Neutrophil (primary cell): ENCODE measurements around the gene PTGIR.
"Not testable (repeated sequence)": the region's sequence is repeated elsewhere in the genome, so short reads cannot be mapped to it uniquely, and the experiment has no call there.

Experiments
- H3K27ac ChIP-seq: fragments of 200-600 bp; sonication (generic); 2 replicates; pipeline ENCODE4 v1.5.1; 2016; ENCODE audit warnings: mild to moderate bottlenecking, moderate library complexity
- H3K27me3 ChIP-seq: fragments of 200-600 bp; sonication (generic); 2 replicates; pipeline ENCODE4 v1.6.0; 2016; ENCODE audit warnings: mild to moderate bottlenecking
- H3K36me3 ChIP-seq: fragments of 200-600 bp; sonication (generic); 2 replicates; pipeline ENCODE4 v1.5.1; 2017
- H3K4me1 ChIP-seq, 2 experiments: fragments of 200-600 bp in 1 of 2; sonication (generic) in 1 of 2; 1 replicate in 1 of 2; 2 replicates in 1 of 2; pipeline versions ENCODE4 v1.5.1 to v1.6.1; 2013 to 2016; ENCODE audit warnings: low read depth in 1 of 2, low read length in 1 of 2, mild to moderate bottlenecking in 1 of 2, moderate library complexity in 1 of 2; ENCODE audit not compliant: control insufficient read depth in 1 of 2, insufficient read depth in 1 of 2
- H3K4me3 ChIP-seq, 2 experiments: fragments of 200-600 bp in 1 of 2; sonication (generic) in 1 of 2; 1 replicate in 1 of 2; 2 replicates in 1 of 2; pipeline ENCODE4 v1.5.1; 2013 to 2016; ENCODE audit warnings: low read depth in 1 of 2, low read length in 1 of 2, mild to moderate bottlenecking in 1 of 2, moderate library complexity in 1 of 2
- H3K9me3 ChIP-seq: fragments of 200-600 bp; sonication (generic); 2 replicates; pipeline ENCODE4 v1.5.1; 2016
- TF ChIP-seq, protein P1 (sequence below): fragments of 200-600 bp; sonication (generic); IDR thresholded peaks from 2 replicates; pipeline ENCODE4 v1.5.1; 2016; ENCODE audit warnings: antibody characterized with exemption

The PTGIR gene

DNA sequence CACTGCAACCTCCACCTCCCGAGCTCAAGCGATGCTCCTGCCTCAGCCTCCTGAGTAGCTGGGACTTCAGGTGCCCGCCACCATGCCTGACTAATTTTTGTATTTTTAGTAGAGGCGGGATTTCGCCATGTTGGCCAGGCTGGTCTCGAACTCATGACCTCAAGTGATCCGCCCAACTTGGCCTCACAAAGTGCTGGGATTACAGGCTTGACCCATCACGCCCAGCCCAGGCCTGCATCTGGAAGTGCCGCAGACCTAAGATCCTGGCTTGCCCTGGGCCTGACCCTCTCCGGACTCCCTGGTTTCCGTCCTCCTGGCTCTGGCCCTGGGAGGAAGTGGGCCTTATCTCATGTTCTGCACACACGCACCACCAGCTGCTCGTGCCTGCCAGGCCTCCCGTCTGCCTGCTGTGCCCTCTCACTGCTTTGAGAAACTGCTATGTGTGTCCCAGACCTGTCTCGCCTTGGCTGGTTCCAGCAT lies 4.7 kb upstream of the PTGIR start:
- Histone ChIP-seq H3K4me1 (peaks cover 9 to 15% of the 10 kb centered on the region in 2 experiments), H3K36me3 (no peaks in the 10 kb centered on the region), H3K27ac (no peak overlapping the region)

DNA sequence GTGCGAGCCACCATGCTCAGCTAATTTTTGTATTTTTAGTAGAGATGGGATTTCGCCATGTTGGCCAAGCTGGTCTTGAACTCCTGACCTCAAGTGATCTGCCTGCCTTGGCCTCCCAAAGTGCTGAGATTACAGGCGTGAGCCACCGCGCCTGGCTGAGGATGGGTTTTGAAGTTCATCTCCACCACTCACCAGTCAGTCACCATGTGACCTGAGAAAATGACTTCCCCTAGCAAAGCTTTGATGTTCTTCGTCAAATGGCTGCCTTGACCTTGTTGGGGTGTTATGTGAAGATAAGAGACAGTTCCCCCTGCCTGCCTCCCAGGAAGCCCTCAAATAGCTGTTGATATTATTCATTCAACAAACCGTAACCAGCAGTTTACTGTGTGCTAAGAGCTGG lies 4.1 kb upstream of the PTGIR start:
- peaks cover 63% of the 10 kb centered on the region for H3K27me3 ChIP-seq
- H3K4me1 ChIP-seq = not testable (repeated sequence)

More for the DNA sequence above, 4.7 kb upstream of the PTGIR start:
- no peaks in the 10 kb centered on the region for H3K9me3 ChIP-seq
- H3K27me3 ChIP-seq = peaks cover 63% of the 10 kb centered on the region
- H3K4me3 ChIP-seq = no peak overlapping the region
- TF ChIP-seq, protein P1, sequence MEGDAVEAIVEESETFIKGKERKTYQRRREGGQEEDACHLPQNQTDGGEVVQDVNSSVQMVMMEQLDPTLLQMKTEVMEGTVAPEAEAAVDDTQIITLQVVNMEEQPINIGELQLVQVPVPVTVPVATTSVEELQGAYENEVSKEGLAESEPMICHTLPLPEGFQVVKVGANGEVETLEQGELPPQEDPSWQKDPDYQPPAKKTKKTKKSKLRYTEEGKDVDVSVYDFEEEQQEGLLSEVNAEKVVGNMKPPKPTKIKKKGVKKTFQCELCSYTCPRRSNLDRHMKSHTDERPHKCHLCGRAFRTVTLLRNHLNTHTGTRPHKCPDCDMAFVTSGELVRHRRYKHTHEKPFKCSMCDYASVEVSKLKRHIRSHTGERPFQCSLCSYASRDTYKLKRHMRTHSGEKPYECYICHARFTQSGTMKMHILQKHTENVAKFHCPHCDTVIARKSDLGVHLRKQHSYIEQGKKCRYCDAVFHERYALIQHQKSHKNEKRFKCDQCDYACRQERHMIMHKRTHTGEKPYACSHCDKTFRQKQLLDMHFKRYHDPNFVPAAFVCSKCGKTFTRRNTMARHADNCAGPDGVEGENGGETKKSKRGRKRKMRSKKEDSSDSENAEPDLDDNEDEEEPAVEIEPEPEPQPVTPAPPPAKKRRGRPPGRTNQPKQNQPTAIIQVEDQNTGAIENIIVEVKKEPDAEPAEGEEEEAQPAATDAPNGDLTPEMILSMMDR = no peak

DNA sequence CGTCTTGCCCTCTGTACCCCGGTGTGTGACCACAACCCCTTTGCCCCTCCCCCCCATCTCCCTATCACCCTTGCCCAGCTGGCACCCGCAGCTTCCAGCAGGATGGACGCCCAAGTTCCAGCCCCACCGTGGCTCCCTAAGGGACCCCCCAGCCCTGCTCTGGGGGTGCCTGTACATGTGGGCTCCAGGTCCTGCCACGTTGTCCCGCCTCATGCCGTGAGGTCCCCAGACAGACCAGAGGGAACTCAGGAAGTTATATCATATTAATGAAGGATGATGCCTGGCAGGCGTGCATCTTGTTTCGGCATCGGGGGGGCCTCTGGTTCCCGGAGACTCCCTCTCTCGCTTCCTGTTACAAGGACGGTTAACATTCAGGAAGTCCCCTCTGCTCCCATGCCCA lies 1.6 kb upstream of the PTGIR start:
- Histone ChIP-seq H3K36me3 (no peaks in the 10 kb centered on the region), H3K27ac (no peak overlapping the region), H3K4me1 (no peaks in the 10 kb centered on the region), H3K4me3 (no peak overlapping the region), H3K9me3 (no peaks in the 10 kb centered on the region), H3K27me3 (peaks cover 38% of the 10 kb centered on the region)
- TF ChIP-seq, protein P1 = no peak

More for the DNA sequence above, 4.1 kb upstream of the PTGIR start:
- H3K36me3 ChIP-seq, H3K9me3 ChIP-seq, H3K4me3 ChIP-seq, H3K27ac ChIP-seq: not testable (repeated sequence)

DNA sequence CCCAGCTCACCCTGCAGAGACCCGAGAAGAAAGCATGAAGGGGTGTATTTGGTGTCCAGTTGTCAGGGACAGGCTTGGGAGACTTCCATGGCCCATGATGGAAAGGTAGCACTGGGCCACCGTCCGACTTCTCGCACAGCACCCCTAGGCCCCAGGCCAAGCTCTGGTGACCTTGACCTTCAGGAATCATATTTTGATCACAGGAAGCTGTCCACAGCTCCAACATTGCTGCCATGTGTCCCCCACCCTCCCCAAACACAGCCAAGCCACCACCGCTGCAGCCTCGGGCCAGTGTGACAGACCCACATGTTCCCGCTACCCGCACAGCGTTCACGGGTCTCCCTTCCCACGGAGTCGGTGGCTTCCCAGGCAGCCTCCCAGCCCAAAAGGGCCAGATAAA lies 842 bp upstream of the PTGIR start:
- Histone ChIP-seq H3K27ac (no peak overlapping the region), H3K36me3 (no peaks in the 10 kb centered on the region), H3K4me3 (no peak overlapping the region), H3K9me3 (no peaks in the 10 kb centered on the region), H3K27me3 (peaks cover 31% of the 10 kb centered on the region), H3K4me1 (no peaks in the 10 kb centered on the region)
- TF ChIP-seq, protein P1 = no peak

DNA sequence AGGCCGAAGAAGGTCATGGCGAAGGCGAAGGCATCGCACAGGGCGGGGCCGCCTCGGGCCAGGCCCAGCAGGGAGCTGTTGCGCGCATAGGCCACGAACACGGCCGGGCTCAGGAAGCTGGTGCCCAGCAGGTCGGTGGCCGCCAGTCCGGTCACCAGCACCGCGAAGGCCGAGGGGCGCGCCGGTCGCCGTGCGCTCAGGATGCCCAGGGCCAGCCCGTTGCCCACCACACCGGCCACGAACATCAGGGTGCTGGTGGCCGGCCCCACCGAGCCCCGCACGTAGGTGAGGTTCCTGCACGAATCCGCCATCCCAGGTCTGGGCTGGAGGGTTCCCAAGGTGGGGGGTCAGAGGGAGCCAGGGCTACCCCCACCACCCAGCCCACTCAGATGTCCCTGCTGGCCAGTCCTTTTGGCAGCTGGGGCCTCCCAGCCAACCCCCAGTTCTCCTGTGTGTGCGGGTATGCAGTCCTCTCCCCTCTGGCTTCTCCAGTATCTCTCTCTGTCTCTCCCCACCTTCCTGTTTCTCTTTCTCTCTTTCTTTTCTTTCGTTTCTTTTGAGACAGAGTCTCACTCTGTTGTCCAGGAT lies 880 bp downstream of the PTGIR start:
- no peak overlapping the region for H3K27ac ChIP-seq
- H3K4me3 ChIP-seq = no peak overlapping the region
- TF ChIP-seq, protein P1 = no peak
- H3K4me1 ChIP-seq = peaks cover 3 to 9% of the 10 kb centered on the region in 2 experiments
- H3K27me3 ChIP-seq = peaks cover 35% of the 10 kb centered on the region
- H3K9me3 ChIP-seq = no peaks in the 10 kb centered on the region
- H3K36me3 ChIP-seq = no peaks in the 10 kb centered on the region

DNA sequence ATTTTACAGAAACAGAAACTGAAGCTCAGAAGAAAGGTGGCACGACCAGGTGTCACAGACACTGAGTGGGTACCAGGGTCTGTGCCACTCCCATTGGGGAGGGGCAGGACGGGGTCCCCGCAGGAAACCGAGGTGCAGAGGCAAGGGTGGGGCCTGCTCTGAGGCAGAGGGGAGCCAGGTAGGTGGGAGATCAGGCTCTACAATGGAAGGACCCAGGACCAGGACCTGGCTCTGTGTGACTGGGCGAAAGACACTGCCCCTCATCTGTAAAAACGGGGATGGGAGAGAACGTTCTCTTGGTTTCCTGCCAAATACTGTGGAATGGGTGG lies 2.8 kb downstream of the PTGIR start:
- Histone ChIP-seq H3K36me3 (no peaks in the 10 kb centered on the region), H3K27ac (no peak overlapping the region), H3K9me3 (no peaks in the 10 kb centered on the region), H3K4me1 (peaks cover 3 to 12% of the 10 kb centered on the region in 2 experiments), H3K4me3 (no peak overlapping the region), H3K27me3 (peaks cover 41% of the 10 kb centered on the region)
- TF ChIP-seq, protein P1 = no peak
